ENCODE measurements around the gene CRYBB3. TPM values are rescaled to one million over a fixed set of nuclear protein-coding genes. Genes with fewer than 3 reads are reported as not detected.

The CRYBB3 gene
- total RNA-seq (1.2 and 1.7 TPM in 2 replicates), polyA plus RNA-seq (0.54 and 0.59 TPM in 2 replicates), polyA minus RNA-seq (not detected in 2 replicates), Bru-seq, nascent RNA (percentile 72 among the genes with signal in this experiment), BruChase-seq, experiment 1, labeled RNA remaining after a 6-hour chase (percentile 72 among the genes with signal in this experiment), BruChase-seq, experiment 2, labeled RNA remaining after a 2-hour chase (percentile 70 among the genes with signal in this experiment)
- polyA plus RNA-seq (2011; cell fraction: cytosol; rRNA removed) = 0.25 and 0.32 TPM in 2 replicates
- polyA plus RNA-seq (2011; cell fraction: nucleus; rRNA removed) = 0.74 and 0.76 TPM in 2 replicates
- polyA plus RNA-seq (2012) = not detected in 2 replicates
- not detected for polyA minus RNA-seq (2011; cell fraction: cytosol; rRNA and poly(A)+ RNA removed)
- polyA minus RNA-seq (2011; cell fraction: nucleus; rRNA and poly(A)+ RNA removed) = not detected in 2 replicates
- long read RNA-seq = 0 reads

GRCh38 chr22:25199731-25200520 lies at the start of gene CRYBB3:
Gene CRYBB3 (plus strand): TSS chr22:25199858. CDS start chr22:25201397, 1,539 bp downstream.
- Histone ChIP-seq H2AFZ (ENCODE audit: low read depth, low read length) (no peak within 1 kb of the TSS), H3K9ac (replicated peaks; ENCODE audit: extremely low read depth, insufficient read depth, low read length) (no peak within 1 kb of the TSS), H3K4me1 (ENCODE audit: control insufficient read depth, extremely low read depth, insufficient read depth, low read length) (no peaks in the 10 kb centered on the region), H4K20me1 (replicated peaks; ENCODE audit: control insufficient read depth, extremely low read depth, insufficient read depth, low read length) (peaks cover 3% of the 10 kb centered on the region), H3K27me3 (ENCODE audit: control insufficient read depth in 2 of 2, insufficient read depth in 2 of 2, low read length in 2 of 2) (no peaks in the 10 kb centered on the region), H3K4me2 (ENCODE audit: insufficient read depth, low read length) (no peak within 1 kb of the TSS), H3K36me3 (ENCODE audit: control insufficient read depth in 2 of 2, extremely low read depth in 1 of 2, insufficient read depth in 2 of 2, low read length in 2 of 2) (peaks cover 0 to 24% of the 10 kb centered on the region in 2 experiments), H3K4me3 (replicated peaks in 1 of 3; ENCODE audit: insufficient read depth in 1 of 3, low read depth in 1 of 3, low read length in 3 of 3) (no peak within 1 kb of the TSS), H3K79me2 (ENCODE audit: control insufficient read depth, insufficient read depth, low read length) (no peaks in the 10 kb centered on the region), H3K27ac (ENCODE audit: insufficient read depth, low read depth, low read length) (no peak within 1 kb of the TSS), H3K9me3 (replicated peaks; ENCODE audit: control insufficient read depth, insufficient read depth, low read length) (no peaks in the 10 kb centered on the region), H3K9me1 (replicated peaks; ENCODE audit: control insufficient read depth, extremely low read depth, insufficient read depth, low read length) (no peaks in the 10 kb centered on the region)
- dilution Hi-C loops (cut with MboI; ENCODE audit: extremely low pct_ligation_motif_present, low sequenced_read_pairs) (no loop called here), intact Hi-C loops (cut with micrococcal nuclease) (no loop called here)
- ChIA-PET CTCF (interaction anchor here (1.0 to 3.1 kb wide), 2 partner anchors 15 to 25 kb away, joined by 3 to 23 read pairs; no protein-coding TSS in a partner anchor), POLR2A (no interaction called here)
- TF ChIP-seq, protein P1, sequence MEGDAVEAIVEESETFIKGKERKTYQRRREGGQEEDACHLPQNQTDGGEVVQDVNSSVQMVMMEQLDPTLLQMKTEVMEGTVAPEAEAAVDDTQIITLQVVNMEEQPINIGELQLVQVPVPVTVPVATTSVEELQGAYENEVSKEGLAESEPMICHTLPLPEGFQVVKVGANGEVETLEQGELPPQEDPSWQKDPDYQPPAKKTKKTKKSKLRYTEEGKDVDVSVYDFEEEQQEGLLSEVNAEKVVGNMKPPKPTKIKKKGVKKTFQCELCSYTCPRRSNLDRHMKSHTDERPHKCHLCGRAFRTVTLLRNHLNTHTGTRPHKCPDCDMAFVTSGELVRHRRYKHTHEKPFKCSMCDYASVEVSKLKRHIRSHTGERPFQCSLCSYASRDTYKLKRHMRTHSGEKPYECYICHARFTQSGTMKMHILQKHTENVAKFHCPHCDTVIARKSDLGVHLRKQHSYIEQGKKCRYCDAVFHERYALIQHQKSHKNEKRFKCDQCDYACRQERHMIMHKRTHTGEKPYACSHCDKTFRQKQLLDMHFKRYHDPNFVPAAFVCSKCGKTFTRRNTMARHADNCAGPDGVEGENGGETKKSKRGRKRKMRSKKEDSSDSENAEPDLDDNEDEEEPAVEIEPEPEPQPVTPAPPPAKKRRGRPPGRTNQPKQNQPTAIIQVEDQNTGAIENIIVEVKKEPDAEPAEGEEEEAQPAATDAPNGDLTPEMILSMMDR (IDR thresholded peaks at IDR 0.05; ENCODE audit: extremely low read depth in 1 of 2, insufficient read depth in 1 of 2, low read depth in 1 of 2, low read length in 2 of 2) = no peak
- TF ChIP-seq GATA2 (IDR thresholded peaks at IDR 0.05; ENCODE audit: insufficient read depth, insufficient read length, low read depth, low read length) (no peak), POLR2A (IDR thresholded peaks at IDR 0.05; ENCODE audit: low read depth, low read length) (no peak), JUN (IDR thresholded peaks at IDR 0.05; ENCODE audit: borderline replicate concordance, insufficient read depth, insufficient read length, low read depth) (no peak)
- TF ChIP-seq, protein P2, sequence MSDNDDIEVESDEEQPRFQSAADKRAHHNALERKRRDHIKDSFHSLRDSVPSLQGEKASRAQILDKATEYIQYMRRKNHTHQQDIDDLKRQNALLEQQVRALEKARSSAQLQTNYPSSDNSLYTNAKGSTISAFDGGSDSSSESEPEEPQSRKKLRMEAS (IDR thresholded peaks at IDR 0.05; ENCODE audit: insufficient read depth, insufficient read length) = no peak
- DNase-seq (ENCODE audit: low read depth, low spot score) (no peak), FAIRE-seq (no peak)
- no TSS peak for BruUV-seq (replicated peaks)

Data from endothelial cell of umbilical vein (primary cell).